ENCODE data around the gene IDI2.

- TF ChIP-seq, protein P1, sequence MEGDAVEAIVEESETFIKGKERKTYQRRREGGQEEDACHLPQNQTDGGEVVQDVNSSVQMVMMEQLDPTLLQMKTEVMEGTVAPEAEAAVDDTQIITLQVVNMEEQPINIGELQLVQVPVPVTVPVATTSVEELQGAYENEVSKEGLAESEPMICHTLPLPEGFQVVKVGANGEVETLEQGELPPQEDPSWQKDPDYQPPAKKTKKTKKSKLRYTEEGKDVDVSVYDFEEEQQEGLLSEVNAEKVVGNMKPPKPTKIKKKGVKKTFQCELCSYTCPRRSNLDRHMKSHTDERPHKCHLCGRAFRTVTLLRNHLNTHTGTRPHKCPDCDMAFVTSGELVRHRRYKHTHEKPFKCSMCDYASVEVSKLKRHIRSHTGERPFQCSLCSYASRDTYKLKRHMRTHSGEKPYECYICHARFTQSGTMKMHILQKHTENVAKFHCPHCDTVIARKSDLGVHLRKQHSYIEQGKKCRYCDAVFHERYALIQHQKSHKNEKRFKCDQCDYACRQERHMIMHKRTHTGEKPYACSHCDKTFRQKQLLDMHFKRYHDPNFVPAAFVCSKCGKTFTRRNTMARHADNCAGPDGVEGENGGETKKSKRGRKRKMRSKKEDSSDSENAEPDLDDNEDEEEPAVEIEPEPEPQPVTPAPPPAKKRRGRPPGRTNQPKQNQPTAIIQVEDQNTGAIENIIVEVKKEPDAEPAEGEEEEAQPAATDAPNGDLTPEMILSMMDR (IDR thresholded peaks at IDR 0.05; ENCODE audit: low read length) = no peak
- no peak for TF ChIP-seq EZH2 (IDR thresholded peaks at IDR 0.05; ENCODE audit: borderline replicate concordance, low read length)
Observed at GRCh38 chr10:978826-979421, 46.7 kb downstream of the IDI2 start.
